ENCODE data around the gene ZMYM2. TPM values are rescaled to one million over a fixed set of nuclear protein-coding genes. Genes with fewer than 3 reads are reported as not detected.

ZMYM2 gene
- total and polyA plus RNA-seq, 2 experiments from 2014 or later = 87.9 to 159 TPM

- TF ChIP-seq JUNB (IDR thresholded peaks at IDR 0.05; ENCODE audit: unreplicated experiment) (no peak), CTCF (conservative IDR thresholded peaks at IDR 0.05; ENCODE audit: low read depth in 2 of 2) (no peak), ZNF114 (CRISPR knock-in tag; IDR thresholded peaks at IDR 0.05) (no peak), ETS1 (IDR thresholded peaks at IDR 0.05) (no peak), NANOG (IDR thresholded peaks at IDR 0.05; ENCODE audit: borderline replicate concordance) (no peak), REST (IDR thresholded peaks at IDR 0.05; ENCODE audit: unreplicated experiment) (no peak), ZNF331 (CRISPR knock-in tag; IDR thresholded peaks at IDR 0.05; ENCODE audit: low read depth) (no peak), EZH2 (IDR thresholded peaks at IDR 0.05; ENCODE audit: low read depth, unreplicated experiment) (no peak), STAT1 (IDR thresholded peaks at IDR 0.05; ENCODE audit: unreplicated experiment) (no peak), POLR2AphosphoS5 (IDR thresholded peaks at IDR 0.05; ENCODE audit: low read depth) (no peak)
Measured at GRCh38 chr13:20001366-20002190, 43.1 kb downstream of the ZMYM2 start (continued).

- H3K4me1 ChIP-seq (ENCODE audit: insufficient read depth) = no peaks in the 10 kb centered on the region
- no peaks in the 10 kb centered on the region; the same call in 2 of the 3 replicates for H3K4me1 Mint-ChIP-seq
- no peak for DNase-seq (ENCODE audit: low spot score)
- no peak overlapping the region for H3K4me3 ChIP-seq
- no peak overlapping the region for H2AFZ ChIP-seq
- H3K4me2 ChIP-seq = no peak overlapping the region
- peaks cover 96% of the 10 kb centered on the region for H3K79me2 ChIP-seq (replicated peaks; ENCODE audit: insufficient read depth)
- peaks cover 45% of the 10 kb centered on the region; the same call in 1 of the 2 replicates for H3K36me3 ChIP-seq (ENCODE audit: insufficient read depth)
- no peaks in the 10 kb centered on the region for H3F3A ChIP-seq (replicated peaks; ENCODE audit: low read depth)
- H3K27ac Mint-ChIP-seq = no peak overlapping the region
- H3K27me3 ChIP-seq (ENCODE audit: insufficient read depth) = no peaks in the 10 kb centered on the region
- no peak for ATAC-seq
- H3K9me2 ChIP-seq (ENCODE audit: insufficient read depth) = no peaks in the 10 kb centered on the region
- peaks cover 54% of the 10 kb centered on the region for H3K36me3 Mint-ChIP-seq (ENCODE audit: low read depth)
- no peaks in the 10 kb centered on the region for H3K9me3 Mint-ChIP-seq
- peaks cover 32% of the 10 kb centered on the region for H4K20me1 ChIP-seq (replicated peaks; ENCODE audit: insufficient read depth)
- H3K27ac ChIP-seq (ENCODE audit: low read depth) = no peak overlapping the region
- H3K4me3 Mint-ChIP-seq = no peak overlapping the region
- H3K27me3 Mint-ChIP-seq (ENCODE audit: insufficient read depth, low read depth, poor library complexity) = no peaks in the 10 kb centered on the region
- TF ChIP-seq ZNF462 (CRISPR knock-in tag; IDR thresholded peaks at IDR 0.05) (no peak), ZNF331 (CRISPR knock-in tag; IDR thresholded peaks at IDR 0.05; ENCODE audit: low read depth) (no peak), POLR2AphosphoS5 (IDR thresholded peaks at IDR 0.05; ENCODE audit: low read depth) (no peak), NANOG (IDR thresholded peaks at IDR 0.05; ENCODE audit: borderline replicate concordance) (no peak), JUNB (IDR thresholded peaks at IDR 0.05; ENCODE audit: unreplicated experiment) (no peak)
Measured at GRCh38 chr13:20002787-20003186, 44.3 kb downstream of the ZMYM2 start.

All from GM23338 (cell line).